HG03039 (cell line): ENCODE data around the gene ZBTB20.
"Not testable (repeated sequence)": the region's sequence is repeated elsewhere in the genome, so short reads cannot be mapped to it uniquely, and the experiment has no call there.

ENCODE experiments used
- ATAC-seq: cut with Tn5 transposase; IDR thresholded peaks from one replicate; pipeline ENCODE4 v1.9.1; 2021; ENCODE audit warnings: mild to moderate bottlenecking, moderate library complexity; ENCODE audit not compliant: unreplicated experiment

Gene ZBTB20

DNA sequence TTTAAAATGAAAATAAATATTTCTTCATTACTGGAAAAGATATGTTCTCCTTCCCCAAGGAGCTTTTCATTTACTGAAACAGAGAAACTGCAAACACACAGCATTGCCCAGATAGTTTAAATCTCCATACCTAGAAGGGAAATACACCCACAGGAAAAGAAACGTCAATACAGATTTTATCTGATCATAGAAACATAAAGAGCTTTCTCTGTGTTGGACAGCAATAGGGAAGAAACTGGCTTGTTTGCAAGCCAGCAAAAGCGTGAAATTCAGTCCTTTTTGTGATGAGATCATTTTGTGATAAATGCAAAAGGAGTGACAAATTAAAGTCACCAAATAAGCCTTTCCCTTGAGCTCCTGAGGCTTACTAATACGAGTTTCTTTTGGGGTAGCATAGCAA lies 455.2 kb downstream of the ZBTB20 start:
- ATAC-seq = no peak

DNA sequence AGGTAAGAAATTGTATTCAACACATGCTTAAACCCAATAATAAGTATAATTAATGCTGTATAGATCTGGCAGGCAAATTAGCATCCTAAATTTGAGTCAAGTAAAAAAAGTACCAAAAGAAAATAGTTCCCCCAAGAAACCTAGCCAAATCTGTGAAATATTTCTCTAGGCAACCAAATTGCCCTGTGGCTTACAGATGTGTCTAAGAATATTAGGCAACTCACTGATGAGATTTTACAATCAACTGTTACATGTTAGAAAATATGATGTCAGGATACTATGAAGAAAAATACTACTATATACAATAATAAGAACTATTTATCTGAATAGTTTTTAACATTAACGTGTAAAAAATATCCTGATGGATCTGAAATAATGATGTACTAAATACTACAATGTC lies 456.2 kb downstream of the ZBTB20 start:
- no peak for ATAC-seq

DNA sequence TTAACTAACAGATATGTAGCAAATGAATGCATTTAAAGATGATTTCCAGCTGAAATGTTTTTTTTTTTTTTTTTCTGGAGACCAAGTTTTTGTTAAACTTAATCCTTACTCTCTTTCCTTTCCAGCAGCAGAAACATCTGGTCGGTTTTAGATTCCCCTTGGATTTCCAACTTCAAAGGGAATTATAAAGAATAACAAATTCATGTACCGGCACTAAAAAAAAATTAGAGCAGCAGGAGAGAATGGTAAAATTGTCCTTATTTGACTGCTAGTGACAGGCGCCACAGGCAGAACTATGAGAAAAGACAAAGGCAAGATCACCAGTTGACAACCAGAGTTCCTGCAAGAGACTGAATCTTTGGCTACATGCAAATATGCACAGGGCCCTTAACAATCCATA lies 459.9 kb downstream of the ZBTB20 start:
- ATAC-seq = no peak

DNA sequence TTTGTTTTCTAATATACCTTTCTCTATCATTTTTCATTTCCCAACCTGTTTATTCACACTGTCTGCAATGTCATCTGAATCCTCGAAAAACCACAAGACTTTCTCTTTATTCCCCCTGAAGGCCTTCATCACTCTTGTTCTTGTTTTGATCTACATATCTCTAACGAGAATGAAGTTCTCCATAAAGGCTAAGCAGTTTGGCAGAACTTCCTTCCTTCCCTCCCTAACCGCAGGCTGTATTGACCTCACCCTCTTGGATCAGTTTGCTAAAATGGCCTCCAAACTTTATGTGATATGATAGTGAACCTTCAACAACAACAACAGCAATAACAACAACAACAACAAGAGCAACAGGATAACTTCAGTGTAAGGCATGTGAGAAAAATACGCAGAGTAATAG lies 460.5 kb downstream of the ZBTB20 start:
- no peak for ATAC-seq

DNA sequence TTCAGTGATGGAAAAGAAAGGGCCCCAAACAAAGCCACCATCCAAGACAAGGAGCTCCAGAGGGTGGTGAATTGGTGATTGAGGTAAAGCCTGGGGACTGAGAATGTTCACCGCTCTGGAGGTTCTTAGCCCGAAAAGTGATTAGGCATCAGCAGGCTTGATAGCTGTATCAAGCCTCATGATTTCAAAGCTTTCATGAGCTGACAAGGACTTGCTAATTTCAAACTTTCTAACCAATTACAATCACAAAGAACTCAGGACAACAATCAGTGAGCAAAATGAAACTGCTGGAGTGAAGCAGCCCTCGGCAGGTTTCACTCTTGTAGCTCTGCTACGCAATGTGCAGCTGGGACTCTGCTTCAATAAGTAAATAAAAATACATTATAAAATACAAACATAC lies 461.9 kb downstream of the ZBTB20 start:
- ATAC-seq = no peak

DNA sequence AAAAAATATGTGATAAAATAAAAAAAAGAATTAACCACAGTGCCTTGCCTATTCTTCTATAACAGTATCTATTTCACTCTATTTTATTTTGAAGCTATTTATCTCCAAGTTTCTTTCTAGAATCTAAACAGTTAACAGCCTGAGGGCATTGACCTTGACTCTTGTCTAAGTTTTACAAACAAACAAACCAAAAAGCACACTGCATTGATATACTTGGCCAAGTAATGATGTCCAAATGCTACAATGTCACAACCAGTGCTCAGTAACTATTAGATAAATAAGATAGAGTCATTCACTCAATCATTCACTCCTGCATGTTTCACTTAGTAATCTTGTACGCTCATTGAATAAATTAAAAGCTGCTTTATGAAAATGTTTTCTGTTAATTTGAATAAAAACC lies 466.8 kb downstream of the ZBTB20 start:
- ATAC-seq = no peak

DNA sequence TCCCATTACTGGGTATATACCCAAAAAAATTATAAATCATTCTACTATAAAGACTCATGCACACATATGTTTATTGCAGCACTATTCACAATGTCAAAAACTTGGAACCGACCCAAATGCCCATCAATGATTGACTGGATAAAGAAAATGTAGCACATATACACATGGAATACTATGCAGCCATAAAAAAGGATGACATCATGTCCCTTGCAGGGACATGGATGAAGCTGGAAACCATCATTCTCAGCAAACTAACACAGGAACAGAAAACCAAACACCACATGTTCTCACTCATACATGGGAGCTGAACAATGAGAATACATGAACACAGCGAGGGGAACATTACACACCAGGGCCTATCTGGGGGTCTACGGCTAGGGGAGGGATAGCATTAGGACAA lies 467.3 kb downstream of the ZBTB20 start:
- not testable (repeated sequence) for ATAC-seq

DNA sequence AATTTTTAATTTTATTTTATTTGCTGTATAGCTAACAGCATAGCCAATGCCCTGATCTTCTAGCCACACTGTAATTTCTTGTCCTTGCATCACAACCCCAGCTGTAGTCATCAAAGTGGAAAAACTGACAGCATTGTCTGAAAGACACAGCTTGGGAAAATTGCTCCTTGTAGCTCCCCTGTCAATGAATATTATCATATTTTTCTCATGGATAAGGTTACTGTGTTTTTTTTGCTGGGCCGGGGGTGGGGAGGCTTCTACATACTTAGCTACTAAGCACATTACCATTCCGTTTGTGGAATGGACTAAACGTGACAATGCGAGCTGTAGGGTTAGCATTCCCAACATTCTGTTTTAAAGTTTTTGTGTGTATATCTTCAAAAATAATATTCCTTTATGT lies 472.0 kb downstream of the ZBTB20 start:
- no peak for ATAC-seq

DNA sequence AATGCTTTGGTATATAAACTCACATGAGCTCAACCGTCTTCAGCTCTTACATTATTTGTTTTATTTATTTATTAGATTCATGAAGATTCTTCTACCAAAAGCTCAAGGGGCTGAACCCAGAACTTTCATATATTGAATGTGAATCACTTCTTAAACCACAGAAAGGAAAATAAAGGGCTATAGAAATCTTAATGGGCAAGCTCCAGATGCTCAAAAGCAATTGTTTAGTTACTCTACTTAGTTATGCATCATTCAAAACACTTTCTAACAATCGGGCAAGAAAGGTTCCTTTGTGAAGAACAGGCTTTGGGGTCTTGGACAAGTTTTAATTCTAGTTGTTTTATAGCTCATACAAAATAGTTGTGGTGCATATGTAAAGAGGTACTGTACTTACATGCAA lies 473.1 kb downstream of the ZBTB20 start:
- no peak for ATAC-seq

DNA sequence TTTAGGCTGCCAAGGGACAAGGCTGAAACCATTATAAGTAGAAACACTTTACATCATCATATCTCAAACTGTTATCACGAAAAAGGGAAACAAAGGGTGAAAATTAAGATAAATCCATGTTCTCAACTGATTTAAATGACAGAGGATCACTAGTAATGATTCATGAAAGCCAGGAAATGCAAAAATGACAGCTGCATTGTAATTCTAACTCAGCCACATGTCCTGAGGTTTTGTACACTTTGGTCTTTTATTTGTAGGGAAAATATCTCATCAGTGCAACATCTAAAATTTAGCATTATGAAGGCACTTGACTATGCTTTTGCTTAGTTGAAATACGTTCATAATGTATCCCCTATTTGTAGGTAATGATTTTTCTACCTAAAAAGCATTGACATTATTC lies 473.6 kb downstream of the ZBTB20 start:
- no peak for ATAC-seq

DNA sequence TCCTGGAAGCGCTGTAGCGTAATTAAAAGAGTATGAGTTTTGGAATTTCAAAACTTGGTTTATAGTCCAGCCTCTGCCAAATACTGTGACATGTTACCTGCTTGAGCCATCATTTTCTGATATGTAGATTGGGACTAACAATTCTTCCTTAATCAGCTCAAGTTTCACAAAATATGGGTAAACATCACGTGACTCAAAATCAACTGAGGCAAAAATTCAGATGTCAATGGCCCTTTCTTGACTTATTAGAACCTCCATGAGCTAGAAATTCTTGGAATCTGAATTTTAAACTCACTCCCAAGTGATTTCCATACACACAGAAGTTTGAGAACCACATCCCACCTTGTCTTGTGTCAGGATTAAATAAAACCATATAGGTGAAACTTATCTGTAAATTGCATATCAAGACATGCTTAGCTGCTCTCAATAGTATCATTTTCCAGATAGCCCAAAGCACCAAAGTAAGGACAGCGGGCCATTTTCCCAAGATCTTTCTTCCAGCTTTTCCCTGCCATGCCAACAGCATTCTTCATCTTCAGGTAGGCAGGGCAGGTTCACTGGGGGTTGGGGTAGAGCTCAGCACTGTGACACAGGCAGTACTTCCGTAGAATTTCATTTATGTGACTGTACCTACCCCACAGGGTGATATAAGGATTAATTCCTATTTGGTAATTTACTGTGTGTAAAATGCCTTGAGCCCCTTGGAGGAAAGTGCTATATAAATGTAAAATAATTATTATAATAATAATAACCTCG lies 474.2 kb downstream of the ZBTB20 start:
- ATAC-seq = no peak

DNA sequence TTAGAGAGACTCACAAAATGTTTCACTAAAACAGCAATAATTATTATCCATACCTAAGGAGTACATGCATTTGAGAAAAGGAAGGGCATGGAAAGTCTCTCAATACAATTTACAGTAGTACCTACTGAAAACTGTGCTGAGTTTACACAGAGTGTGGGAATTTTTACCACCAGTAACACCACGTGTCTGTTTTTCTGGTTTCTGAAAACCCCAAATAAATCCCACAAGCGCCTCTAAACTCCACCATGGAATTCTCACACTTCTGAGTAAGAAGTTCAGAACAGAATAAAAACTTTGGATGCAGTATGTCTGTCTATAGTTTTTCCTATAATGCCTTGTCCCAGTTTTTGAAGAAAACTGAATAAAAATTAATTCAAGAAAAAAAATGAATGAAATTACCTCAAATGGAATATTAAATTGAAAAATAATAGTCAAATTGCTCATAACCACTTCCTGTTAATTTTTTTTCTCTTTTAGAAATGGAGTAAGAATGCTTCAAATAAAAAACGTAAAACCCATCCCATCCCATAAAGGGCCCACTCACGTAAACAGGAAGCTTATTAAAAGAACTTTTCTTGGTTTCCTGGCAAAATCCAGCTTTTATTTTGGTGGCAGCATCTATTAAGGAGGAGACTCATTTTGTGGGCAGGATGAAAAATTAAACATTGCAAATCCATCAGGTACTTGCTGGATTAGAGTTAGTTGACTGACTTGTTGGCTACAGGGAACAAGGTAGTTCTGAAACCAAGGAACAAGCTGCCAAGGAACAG lies 475.2 kb downstream of the ZBTB20 start:
- no peak for ATAC-seq

DNA sequence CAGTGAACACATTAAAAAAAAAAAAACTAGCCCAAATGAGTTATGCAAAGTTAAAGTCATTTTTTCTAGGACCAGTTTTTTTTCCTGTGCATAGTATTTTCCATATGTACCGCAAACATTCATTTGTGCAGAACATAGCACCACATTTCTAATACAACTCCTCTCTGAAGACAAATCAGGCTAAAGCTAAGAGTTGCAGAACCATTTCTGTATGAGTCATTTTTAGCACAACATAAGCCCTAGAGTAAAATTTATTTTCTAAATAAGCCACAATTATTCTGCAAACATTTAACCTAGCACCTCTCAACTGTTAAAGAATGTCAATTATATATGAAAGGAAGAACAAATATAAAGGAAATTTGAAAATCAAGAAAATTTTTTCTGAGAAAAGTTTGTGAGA lies 477.5 kb downstream of the ZBTB20 start:
- no peak for ATAC-seq

DNA sequence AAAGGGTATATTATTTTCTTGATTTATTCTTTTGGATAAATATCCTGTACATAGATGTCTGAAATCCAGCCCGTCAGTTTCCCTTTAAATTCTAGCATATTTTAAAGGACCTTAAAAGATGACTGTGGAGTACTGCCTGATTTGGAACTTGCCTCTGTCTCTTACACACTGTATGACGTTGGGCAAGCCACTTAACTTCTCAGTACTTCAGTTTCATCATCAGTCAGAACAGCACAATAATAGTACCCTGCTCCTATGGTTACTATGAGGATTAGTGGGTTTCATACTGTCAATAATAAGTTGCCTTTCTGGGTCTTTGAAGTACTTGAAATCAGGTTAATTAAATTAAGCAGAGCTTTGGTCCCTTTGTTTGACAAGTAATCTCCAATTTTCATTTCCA lies 479.0 kb downstream of the ZBTB20 start:
- no peak for ATAC-seq

DNA sequence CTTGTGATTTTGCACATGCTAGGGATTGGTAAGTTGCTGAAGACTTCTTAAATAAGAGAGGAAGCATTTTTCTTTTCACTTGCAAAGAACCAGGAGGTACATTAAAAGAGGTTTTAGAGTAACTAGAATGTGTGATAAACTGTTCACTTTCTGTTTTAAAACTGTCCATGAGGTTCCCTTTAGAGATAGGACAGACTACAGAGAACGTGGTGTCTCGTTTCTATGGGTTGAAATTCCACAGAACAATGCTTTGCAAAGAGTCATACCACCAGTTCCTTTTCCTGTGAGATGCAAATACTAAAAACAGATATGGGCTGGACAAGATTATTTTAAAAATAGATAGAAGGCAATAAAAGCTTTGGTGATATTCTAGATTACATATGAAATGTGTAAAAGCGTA lies 480.5 kb downstream of the ZBTB20 start:
- no peak for ATAC-seq

DNA sequence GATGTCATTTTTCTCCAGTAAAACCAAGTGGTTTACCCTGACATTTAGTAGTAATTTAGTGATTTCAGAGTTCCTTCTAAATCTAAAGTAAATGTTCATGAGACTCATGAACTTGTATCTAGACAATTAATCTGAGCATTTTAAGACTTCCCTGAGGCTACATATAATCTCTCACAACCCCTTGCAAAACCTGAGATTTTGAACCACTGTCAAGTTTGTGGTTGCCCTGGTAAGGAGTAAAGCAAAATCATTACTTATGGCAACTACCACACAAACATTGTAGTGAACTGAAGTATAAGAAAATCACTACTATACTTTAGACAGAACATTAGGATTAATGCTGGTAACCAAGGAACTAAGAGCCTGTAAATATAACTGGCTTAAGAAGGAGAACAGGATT lies 483.1 kb downstream of the ZBTB20 start:
- no peak for ATAC-seq

DNA sequence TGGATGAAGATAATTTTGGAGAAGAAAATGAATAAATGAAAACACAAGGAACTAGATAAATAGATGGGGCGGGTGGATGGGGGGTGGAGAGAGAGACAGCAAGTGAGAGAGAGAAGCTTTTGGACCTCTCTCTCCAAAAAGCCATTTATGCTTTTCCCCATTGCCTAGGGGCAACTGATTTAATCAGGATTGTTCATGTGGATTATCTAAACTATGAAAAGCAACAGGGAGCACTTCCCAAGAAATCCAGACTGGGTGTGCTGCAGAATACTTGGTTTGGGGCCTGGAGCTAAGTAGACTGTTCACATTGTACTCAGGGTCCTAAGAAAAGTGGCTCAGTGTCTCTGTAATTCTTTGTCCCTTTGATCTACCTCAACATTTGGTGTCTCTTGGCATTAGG lies 486.3 kb downstream of the ZBTB20 start:
- no peak for ATAC-seq

DNA sequence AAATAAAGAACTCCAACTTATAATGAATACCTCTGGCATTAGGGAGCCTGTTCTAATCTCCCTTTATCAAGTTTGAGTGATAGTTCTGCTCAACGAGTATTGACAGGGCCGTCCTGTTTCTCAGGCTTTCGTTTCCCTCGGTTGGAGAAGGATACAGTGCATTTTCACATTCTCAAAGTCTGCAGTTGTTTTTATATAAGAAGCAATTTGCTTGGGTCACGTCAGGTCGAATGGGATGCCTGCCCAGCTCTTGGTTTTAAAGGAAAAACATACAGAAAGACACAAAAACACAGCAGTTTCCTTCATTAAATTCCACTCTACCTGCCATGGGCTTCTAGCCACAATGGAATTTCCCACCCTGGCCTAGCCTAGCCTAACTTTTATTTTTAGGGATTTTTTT lies 487.0 kb downstream of the ZBTB20 start:
- no peak for ATAC-seq

DNA sequence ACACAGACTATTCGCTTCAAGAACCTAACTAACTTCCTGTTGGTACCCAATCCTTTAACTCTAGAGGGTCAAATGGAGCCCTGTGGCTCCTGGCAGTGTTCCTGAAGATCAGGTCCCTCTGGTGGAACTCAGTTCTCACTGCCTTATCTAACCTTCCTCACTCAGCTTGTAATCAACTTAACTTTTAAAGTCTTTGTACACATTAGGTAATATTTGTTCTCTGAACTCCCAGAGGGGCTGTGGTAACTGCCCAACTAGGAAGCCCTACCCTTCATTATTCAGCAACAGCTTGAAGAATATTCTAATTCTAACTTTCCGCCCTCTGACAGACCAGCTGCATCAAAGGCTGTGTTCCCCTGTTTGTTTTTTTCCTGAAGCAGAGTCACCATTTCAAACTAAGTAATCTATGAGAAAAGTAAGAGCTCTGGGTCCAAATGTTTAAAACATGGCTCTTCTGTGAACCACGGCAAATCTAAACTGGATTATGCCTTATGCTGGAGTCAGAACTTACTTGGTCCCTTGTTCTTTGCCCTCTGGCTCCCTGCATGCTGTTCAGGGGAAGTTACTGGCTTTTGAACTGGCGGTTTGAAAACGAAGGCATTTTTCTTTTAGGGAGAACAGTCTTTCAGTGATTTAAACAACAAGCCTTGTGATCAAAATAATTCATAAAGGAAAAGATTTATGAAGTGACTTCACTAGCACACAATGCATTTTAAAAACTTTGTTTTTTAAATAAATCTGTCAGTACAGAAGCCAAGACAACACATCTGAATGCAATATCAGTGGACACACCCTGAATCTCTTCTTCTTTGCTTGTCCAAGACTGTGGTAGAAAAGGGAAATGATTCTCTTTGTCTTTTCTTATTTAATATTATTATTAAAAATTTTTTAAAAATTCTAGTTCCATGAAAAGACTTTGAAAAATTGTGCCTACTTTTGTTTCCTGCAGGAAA lies 487.7 kb downstream of the ZBTB20 start:
- no peak for ATAC-seq

DNA sequence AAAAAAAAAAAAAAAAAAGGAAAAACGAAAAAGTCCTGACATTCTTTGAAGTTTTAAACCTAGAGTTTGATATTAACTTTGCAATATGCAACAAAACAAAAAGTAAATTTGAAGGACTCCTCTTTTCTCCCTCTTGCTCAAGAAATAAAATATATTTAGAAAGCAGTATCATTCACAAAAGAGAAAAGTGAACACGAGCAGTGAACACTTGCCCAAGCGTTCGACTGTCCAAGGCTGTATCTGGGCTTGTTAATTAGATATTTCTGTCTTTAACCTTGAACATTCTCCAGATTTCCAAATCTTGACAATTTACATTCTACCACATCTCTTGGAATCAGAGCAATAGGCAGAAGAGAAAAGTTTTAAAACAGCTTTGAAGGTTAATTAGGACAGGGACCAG lies 495.5 kb downstream of the ZBTB20 start:
- no peak for ATAC-seq

DNA sequence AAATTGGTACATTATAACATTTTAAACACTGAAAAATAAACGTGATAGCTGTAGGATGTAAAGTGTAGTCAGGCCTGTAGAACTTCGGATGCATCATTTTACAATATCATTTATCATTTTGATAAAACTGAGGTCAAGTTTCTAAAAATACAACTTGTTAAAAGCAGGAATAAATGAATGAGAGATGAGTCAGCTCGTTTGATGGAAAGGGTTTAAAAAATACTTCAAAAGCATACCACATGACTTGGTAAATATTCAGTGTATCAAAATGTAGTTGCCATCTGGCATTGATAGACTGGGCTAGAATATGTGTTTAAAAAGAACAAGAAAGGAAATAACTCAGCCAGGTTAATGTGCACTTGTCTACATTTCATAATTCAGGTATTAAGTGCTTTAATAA lies 496.3 kb downstream of the ZBTB20 start:
- no peak for ATAC-seq
